Astrocyte (in vitro differentiated cells and primary cell): Measurements from ENCODE around the gene MYO1A.

Experiments
- EZH2 ChIP-seq: IDR thresholded peaks from 2 replicates; pipeline ENCODE4 v1.6.1; 2012; ENCODE audit warnings: mild to moderate bottlenecking, low read length, inconsistent platforms; ENCODE audit not compliant: insufficient read depth
- TF ChIP-seq, protein P1 (sequence below): IDR thresholded peaks from 2 replicates; pipeline ENCODE4 v1.5.1; 2011; ENCODE audit warnings: low read depth, mild to moderate bottlenecking, inconsistent platforms, low read length, moderate library complexity; ENCODE audit not compliant: insufficient read depth

DNA sequence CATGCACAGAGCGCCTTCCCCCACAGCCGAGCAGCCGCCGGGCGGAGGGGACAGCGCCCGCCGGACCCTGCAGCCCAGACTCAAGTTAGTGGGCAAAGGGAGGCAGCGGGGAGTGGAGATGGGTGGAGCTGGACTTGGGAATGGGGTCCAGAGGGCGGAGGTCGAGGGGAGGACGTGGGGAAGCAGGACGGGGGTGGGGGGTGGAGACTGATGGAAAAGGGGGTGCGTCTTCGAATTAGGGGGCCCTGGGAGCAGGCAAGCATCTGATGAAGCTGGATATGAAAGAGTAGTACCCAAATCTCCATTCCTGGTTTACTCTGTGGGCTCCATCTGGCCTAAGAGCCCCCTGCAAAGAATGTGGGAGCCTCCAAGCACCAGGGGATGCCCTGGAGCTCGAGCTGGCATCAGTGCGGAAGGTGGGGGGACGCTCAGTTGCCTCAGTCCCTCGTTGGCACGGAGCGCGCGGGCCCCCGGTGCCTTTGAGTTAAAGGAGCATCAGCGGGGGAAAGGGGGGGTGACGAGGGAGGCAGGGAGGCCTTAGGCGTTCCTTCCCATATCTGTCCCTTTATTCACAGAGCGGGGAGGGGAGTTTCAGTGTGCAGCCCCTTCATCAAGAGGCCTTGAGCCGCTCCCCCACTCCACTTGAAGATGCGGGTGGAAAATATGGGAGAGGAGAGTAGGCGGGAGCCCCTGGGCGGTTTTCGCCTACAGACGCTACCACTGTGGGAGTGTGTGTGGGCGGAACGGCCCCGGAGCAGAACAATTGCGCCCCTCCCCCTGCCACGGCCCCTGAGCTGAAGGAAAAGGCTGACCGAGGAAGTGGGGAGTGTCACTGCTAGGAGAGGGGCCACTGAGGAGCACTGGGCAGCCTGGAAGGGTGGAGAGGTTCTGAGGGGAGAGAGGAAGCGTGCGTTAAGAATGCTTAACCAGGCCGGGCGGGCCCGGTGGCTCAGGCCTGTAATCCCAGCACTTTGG lies 39.6 kb upstream of the MYO1A start:
- TF ChIP-seq EZH2, result no peak
- TF ChIP-seq, protein P1, sequence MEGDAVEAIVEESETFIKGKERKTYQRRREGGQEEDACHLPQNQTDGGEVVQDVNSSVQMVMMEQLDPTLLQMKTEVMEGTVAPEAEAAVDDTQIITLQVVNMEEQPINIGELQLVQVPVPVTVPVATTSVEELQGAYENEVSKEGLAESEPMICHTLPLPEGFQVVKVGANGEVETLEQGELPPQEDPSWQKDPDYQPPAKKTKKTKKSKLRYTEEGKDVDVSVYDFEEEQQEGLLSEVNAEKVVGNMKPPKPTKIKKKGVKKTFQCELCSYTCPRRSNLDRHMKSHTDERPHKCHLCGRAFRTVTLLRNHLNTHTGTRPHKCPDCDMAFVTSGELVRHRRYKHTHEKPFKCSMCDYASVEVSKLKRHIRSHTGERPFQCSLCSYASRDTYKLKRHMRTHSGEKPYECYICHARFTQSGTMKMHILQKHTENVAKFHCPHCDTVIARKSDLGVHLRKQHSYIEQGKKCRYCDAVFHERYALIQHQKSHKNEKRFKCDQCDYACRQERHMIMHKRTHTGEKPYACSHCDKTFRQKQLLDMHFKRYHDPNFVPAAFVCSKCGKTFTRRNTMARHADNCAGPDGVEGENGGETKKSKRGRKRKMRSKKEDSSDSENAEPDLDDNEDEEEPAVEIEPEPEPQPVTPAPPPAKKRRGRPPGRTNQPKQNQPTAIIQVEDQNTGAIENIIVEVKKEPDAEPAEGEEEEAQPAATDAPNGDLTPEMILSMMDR, result no peak
